COR-L47 (cell line): ENCODE results near the gene KRCC1.
"Not testable (repeated sequence)": the region's sequence is repeated elsewhere in the genome, so short reads cannot be mapped to it uniquely, and the experiment has no call there.

Experiments
- DNase-seq: peaks from one replicate; lab custom pipeline; 2025; lab: John Stamatoyannopoulos, UW

The KRCC1 gene

DNA sequence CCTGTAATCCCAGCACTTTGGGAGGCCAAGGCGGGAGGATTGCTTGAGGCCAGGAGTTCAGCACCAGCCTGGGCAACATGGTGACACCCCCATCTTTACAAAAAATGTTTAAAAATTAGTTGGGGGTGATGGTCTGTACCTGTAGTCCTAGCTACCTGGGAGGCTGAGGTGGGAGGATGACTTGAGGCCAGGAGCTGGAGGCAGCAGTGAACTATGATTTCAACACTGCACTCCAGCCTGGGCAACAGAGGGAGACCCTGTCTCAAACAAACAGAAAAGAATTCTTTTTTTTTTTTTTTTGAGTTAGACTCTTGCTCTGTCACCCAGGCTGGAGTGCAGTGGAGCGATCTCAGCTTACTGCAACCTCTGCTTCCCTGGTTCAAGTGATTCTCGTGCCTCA, 55.1 kb downstream of the KRCC1 start:
- not testable (repeated sequence) for DNase-seq

DNA sequence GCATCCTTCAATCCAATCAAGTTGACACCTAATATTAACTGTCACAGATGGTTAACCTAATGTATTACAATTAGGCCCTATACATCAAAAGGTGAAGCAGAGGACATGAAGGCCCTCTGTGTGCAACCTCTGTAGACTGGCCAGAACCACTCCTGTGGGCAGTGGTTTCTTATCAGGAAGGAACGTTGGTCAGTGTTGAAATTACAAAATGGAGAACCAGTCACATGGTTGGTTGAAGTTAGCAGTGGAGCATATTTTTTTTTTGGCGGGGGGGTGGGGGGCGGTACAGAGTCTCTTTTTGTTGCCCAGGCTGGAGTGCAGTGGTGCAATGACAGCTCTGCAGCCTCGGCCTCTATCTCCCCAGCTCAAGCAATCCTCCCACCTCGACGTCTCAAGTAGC, 59.0 kb downstream of the KRCC1 start:
- no peak for DNase-seq

DNA sequence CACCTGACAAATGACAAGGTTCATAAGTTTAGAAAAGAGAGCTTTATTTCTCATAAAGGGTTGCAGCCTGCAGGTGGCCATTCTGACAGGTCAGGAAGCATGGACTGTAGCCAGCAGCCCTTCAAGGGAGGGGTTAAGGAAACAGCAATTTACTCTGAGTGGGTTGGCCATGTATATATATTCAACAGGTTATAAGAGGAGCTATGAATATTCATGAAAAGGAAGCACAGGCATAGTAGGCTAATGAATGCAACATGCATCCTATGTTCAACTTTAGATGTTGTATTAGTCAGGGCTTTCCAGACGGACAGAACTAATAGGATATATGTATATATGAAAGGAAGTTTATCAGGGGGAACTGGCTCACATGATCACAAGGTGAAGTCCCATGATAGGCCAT, 59.8 kb downstream of the KRCC1 start:
- DNase-seq: no peak

DNA sequence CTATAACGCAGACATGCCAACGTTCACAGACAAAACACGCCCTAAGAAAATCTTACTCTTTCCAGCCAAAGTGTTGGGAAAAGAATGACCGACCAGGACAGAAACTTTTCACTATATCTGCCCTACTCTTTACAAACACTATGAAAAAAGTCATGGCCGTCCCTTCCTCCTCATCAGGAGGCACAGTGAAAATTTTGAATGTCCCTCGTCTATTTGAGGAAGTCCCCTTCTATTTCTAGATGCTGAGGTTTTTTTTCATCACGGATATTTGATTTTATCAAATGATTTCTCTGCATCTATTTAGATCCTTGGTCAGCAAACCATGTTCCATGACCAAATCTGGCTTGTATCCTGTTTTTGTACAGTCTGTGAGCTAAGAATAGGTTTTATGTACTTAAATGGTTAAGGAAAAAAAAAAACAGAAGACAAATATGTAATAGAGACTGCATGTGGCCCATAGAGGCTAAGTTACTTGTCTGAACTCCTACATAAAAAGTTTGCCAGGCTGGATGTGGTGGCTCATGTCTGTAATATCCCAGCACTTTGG, 61.2 kb downstream of the KRCC1 start:
- DNase-seq: not testable (repeated sequence)

DNA sequence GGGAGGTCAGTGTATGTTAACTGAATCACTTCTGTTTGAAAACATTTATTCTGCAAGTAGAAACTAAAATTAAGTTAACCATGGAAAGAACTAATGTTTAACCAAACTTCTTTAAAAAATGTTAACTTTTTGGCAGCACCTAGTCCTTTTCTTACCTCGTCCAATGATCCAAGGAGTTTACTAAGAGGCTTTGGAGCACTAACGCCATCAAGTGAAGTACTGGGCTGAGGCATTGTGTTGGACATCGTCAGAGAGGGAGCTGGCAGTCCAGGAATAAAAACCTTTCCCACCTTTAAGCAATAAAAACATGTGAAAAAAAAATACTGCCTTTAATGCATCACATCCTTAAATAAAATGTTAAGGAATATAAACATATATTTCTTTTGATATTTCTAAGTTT, 63.0 kb downstream of the KRCC1 start:
- not testable (repeated sequence) for DNase-seq

DNA sequence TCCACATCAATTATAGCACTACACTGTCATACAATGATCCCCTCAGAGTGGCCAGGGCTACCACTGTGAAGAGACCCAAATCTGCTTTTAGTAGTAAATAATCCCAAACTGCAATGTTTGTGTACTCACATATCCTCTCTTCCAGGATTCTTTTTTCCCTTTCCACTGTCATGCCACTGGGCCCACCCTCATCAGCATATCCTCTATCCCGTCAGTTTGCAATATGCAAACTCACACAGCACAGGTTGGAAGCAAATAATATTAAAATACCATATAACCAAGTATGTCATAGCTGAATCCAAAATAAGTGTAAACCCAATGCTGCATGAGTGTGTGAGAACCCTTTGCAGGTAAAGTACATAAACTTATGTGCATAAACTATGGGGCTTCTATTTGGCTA, 68.1 kb downstream of the KRCC1 start:
- DNase-seq: not testable (repeated sequence)

DNA sequence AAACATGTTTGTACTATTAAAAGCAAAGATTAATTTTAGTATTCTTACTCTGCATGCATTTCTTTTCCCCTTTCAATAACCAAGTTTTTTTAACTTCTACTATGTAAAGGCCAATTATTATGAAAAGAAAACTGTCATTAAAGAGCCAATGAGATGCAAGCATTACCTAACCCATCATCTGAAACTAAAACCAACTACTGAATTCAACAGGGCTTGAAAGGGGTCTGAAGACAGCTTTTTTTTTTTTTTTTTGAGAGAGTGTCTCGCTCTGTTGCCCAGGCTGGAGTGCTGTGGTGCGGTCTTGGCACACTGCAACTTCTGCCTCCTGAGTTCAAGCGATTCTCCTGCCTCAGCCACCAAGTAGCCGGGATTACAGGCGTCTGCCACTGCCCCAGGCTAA, 69.7 kb downstream of the KRCC1 start:
- not testable (repeated sequence) for DNase-seq

DNA sequence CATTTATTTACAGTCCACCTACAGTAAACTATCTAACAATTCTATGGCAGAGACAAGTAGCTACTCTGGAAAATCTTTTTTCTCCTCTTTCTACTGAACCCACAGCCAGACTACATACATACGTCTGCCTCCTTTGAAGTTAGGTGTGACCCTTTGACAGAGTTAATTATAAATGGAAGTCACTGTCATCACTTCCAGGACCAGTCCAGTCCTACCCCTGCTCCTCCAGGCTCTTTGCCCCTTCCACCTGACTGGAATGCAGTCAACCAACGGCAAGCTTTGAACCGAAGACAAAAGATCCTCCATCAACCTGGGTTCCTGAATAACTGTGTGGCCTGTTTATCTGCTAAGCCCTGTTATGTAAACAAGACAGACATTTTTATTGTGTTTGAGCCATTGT, 74.4 kb downstream of the KRCC1 start:
- not testable (repeated sequence) for DNase-seq
